ENCODE data around the gene PLCE1. TPM values are rescaled to one million over a fixed set of nuclear protein-coding genes. Genes with fewer than 3 reads are reported as not detected.
"Not testable (repeated sequence)": the region's sequence is repeated elsewhere in the genome, so short reads cannot be mapped to it uniquely, and the experiment has no call there.

Gene PLCE1
- not detected for total RNA-seq

- no peak for DNase-seq
Observed at GRCh38 chr10:93993782-93994437, at the start of gene PLCE1. Gene PLCE1, plus strand, starts transcription at chr10:93993931. Its CDS starts 37,116 bp downstream, at chr10:94031047.

- DNase-seq, result no peak
Observed at GRCh38 chr10:93945819-93946218, 47.9 kb upstream of the PLCE1 start.

- DNase-seq, result no peak
Observed at GRCh38 chr10:93947055-93947454, 46.7 kb upstream of the PLCE1 start.

- no peak for DNase-seq
Observed at GRCh38 chr10:93947524-93947923, 46.2 kb upstream of the PLCE1 start.

GRCh38 chr10:93951905-93952304 is 41.8 kb upstream of the PLCE1 start:
- no peak for DNase-seq

- DNase-seq, result no peak
Observed at GRCh38 chr10:93954299-93954698, 39.4 kb upstream of the PLCE1 start.

- DNase-seq, result no peak
Observed at GRCh38 chr10:93954726-93955363, 38.9 kb upstream of the PLCE1 start.

DNA sequence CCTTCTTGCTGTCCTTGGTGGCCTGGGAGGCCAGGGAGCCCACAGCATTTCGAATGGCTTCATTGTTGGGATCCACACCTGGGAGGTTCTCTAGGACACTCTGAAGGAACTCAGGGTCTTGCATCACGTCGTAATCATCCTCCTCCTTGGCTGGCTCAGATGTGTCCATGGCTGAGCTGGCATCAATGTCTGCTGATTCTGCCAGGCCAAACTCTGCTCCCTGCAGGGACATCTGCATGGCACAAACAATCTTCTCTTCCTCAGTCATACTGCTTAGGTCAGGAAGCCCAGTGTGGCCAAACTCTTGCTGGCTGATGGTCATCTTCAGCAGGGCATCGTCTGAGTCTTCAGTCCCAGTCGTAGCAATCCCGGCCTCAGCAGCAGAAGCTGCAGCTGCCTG is 34.9 kb upstream of the PLCE1 start:
- no peak for DNase-seq

- DNase-seq, result not testable (repeated sequence)
Observed at GRCh38 chr10:93960988-93961387, 32.7 kb upstream of the PLCE1 start.

- DNase-seq, result no peak
Observed at GRCh38 chr10:93962973-93963372, 30.8 kb upstream of the PLCE1 start.

GRCh38 chr10:93963434-93963833 is 30.3 kb upstream of the PLCE1 start:
- no peak for DNase-seq

DNA sequence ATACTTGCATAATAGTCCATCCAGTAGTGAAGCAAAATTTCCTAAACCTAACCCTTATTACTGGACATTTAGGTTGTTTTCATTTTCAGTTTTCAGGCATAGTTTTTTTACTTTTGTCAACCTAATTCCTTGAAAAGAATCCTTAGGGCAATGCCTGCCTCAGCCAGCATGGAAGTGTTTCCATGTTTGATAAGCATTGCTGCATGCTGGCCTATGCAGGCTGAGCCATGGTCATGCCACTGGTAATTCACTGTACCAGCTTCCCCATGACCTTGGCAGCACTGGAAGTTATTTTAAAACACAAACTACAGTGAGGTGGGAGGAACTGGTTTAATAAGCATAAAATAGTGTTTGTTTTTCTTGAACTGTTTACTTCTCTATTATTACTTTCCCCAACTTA is 27.8 kb upstream of the PLCE1 start:
- no peak for DNase-seq

DNA sequence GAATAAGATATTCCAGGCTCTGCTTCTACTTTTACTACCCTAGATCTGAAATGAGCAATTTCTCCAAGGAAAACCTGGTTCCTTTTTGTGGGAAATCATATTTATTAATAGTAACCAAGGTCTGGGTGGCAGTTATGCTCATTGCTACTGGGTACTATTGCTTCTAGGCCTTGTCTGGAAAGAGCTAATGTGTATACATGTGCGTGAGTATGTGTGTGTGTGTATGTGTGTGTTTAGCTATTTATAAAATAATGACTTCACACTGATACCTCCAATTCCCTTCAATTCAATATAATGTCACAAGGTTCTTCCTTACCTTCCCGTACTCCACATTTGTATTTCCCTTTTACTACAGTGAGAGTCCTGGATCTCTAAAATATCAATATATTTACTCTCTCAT is 26.0 kb upstream of the PLCE1 start:
- no peak for DNase-seq

DNA sequence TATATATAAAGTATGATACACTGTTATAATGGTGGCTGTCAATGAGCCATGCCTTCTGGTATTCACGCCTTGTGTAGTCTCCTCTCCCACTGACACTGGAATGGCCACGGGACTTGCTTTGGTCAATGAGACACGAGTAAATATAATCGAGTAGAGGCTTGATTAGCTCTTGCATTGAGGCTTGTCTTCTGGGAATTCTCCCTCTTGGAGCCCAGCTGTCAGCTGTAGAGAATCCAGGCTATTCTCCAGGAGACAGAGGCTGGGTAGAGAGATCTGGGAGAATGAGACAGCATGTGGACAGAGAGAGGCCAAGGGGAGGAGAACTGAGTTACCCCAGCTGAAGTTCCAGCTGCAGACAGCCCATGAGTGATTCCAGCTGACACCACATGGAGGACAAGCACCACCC is 25.2 kb upstream of the PLCE1 start:
- no peak for DNase-seq

DNA sequence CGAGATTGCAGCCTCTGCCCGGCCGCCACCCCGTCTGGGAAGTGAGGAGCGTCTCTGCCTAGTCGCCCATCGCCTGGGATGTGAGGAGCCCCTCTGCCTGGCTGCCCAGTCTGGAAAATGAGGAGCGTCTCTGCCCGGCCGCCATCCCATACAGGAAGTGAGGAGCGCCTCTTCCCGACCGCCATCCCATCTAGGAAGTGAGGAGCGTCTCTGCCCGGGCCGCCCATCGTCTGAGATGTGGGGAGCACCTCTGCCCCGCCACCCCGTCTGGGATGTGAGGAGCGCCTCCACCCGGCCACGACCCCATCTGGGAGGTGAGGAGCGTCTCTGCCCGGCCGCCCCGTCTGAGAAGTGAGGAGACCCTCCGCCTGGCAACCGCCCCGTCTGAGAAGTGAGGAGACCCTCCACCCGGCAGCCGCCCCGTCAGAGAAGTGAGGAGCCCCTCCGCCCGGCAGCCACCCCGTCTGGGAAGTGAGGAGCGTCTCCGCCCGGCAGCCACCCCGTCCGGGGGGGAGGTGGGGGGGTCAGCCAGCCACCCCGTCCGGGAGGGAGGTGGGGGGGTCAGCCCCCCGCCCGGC is 23.2 kb upstream of the PLCE1 start:
- not testable (repeated sequence) for DNase-seq

GRCh38 chr10:93973748-93974445 is 19.8 kb upstream of the PLCE1 start:
- no peak for DNase-seq

DNA sequence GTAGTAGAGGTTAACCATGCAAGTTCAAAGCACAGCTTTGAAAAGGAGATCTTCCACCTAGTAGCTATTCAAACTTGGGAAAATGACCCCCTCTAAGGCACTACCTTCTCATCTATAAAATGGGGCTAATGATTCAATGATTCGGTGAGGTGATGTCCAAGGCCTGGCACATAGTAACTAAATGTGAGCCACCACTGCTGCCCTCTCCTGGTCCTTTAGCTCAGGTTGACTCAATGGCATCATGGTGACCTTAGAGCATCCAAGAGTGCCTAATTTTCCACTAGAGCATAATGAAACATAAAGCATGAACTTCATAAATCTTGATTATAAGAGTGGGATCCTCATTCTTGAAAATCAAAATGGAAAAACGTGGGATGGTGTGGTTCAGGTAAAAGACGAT is 16.3 kb upstream of the PLCE1 start:
- no peak for DNase-seq

DNA sequence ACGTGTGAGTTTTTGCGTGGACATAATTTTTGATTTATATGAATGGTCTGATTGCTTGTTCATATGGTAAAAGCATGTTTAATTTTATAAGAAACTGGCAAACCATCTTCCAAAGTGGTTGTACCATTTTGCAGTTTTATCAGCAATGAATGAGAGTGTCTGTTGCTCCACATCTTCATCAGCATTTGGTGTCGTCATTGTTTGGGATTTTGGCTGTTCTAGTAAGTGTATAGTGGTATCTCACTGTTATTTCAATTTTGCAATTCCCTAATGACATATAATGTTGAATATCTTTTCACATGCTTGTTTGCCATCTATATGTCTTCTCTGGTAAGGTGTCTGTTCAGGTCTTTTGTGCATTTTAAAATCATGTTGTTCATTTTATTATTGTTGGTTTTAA is 13.2 kb upstream of the PLCE1 start:
- no peak for DNase-seq

DNA sequence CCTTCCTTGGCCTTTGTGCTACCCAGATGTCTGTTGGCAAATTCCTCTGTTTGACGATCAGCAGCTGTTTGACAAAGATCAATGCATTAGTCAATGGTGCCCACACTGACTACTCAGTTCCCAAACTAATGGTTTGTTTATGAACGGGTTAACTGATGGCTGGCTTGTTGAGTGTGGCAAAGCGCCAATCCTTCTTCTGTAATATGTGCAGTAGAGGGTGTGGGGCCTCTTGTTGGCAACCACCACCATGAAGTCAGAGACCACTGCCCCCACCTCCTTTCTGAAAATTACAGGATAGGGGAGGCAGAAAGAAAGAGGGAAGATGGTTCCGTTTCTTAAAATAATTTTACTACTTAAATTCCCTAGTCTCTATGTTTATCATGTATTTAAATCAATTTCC is 2.6 kb upstream of the PLCE1 start:
- DNase-seq, result no peak

DNA sequence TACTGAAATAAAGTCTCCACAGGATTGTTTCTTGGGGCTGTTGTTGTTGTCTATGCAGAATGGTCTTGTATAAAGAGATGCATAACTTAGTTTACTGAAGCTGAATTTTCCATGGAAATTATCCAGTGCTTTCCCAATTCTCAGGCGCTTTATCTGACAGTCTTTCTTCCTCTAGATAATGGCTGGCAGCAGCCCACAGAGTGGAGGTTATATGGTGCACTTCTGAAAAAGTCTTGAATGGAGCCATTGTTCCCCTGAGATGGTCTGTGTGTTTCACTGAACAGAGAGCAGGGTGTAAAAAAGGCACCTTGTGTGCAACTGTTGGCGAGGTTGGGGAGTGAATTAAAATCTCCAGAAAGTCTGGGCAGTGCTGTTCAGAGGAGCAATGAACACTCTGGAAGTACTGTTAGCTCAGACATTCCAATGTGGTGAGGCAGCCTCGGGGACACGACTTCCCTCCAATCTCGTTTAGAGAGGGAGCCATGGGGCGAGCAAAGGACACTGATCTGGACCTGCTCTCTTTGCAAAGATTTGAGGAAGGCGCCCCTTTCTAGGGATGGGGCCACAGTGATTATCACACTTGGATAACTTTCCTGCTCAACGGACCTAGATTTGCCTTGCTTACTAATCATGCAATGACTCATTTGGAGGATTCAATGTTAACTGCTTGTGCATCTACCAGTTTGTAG is 2.0 kb upstream of the PLCE1 start:
- no peak for DNase-seq

GRCh38 chr10:93992400-93993030 is 1.2 kb upstream of the PLCE1 start:
- no peak for DNase-seq

DNA sequence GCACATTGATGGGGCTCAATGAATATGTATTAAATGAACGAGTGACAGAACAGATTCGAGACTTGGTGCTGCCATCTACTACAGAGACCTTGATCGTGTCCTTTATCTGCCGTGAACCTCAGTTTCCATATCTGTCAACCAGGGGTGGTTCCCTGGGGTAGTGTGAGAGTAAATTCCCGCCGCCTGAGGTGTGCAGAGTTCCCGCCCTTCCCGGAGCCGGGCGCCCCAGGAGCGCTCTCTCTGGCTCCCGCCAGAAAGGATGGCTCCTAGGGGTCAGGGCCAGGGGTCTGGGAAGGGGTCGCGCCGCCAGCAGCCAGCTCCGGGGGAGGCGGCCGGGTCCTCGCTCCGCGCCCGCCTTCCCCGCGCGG is 333 bp upstream of the PLCE1 start:
- no peak for DNase-seq

DNA sequence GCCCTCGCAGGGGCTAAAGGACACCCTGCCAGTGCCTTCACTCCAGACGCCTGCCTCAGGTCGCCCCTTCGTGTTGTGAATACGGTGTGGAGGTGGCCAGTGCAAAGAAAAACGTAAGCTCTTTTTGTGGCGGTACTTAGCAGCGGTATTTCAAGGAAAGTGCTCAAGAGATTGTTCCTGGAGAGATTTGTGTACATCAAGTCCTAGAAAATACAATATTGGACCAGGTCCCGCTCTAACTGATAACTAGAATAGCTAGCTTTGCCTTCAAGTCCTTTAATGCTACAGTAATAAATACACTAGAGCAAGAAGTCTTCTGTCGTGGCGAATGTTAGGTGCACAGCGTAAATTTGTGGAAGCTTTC is 689 bp downstream of the PLCE1 start:
- no peak for DNase-seq

Data from effector CD4-positive, alpha-beta T cell (primary cell).